Stimulated activated CD4-positive, alpha-beta T cell treated with anti-CD3 and anti-CD28 coated beads, Interleukin-12 subunit alpha, Interleukin-12 subunit beta, amount 100 ng/mL, for 48 hours (primary cell): ENCODE data around the gene GTF3C1.
"Not testable (repeated sequence)": the region's sequence is repeated elsewhere in the genome, so short reads cannot be mapped to it uniquely, and the experiment has no call there.

Experiments used
- DNase-seq, 3 donors: peaks; one replicate each; pipeline ENCODE4 v3.0.0-alpha.2; 2020; ENCODE audit warnings: low read depth in 2 of 3, low spot score in 1 of 3

Gene GTF3C1

GRCh38 chr16:27445502-27446175 lies 104.1 kb downstream of the GTF3C1 start:
- DNase-seq, result no peak

GRCh38 chr16:27444470-27444869 lies 105.2 kb downstream of the GTF3C1 start:
- no peak for DNase-seq

- no peak for DNase-seq
Measured at GRCh38 chr16:27444015-27444414, 105.7 kb downstream of the GTF3C1 start.

GRCh38 chr16:27441998-27442397 lies 107.7 kb downstream of the GTF3C1 start:
- no peak for DNase-seq

- DNase-seq, result no peak
Measured at GRCh38 chr16:27441276-27441675, 108.4 kb downstream of the GTF3C1 start.

- DNase-seq, result no peak
Measured at GRCh38 chr16:27439271-27440018, 110.3 kb downstream of the GTF3C1 start.

GRCh38 chr16:27437946-27438345 lies 111.8 kb downstream of the GTF3C1 start:
- DNase-seq, result no peak

- DNase-seq, result no peak
Measured at GRCh38 chr16:27436921-27437650, 112.6 kb downstream of the GTF3C1 start.

GRCh38 chr16:27436065-27436464 lies 113.6 kb downstream of the GTF3C1 start:
- DNase-seq, result no peak

- DNase-seq, result not testable (repeated sequence)
Measured at GRCh38 chr16:27435146-27435545, 114.6 kb downstream of the GTF3C1 start.

GRCh38 chr16:27434141-27435051 lies 115.3 kb downstream of the GTF3C1 start:
- no peak for DNase-seq

GRCh38 chr16:27433636-27434035 lies 116.1 kb downstream of the GTF3C1 start:
- no peak for DNase-seq

GRCh38 chr16:27433191-27433590 lies 116.5 kb downstream of the GTF3C1 start:
- DNase-seq, result not testable (repeated sequence)

GRCh38 chr16:27432558-27432957 lies 117.2 kb downstream of the GTF3C1 start:
- DNase-seq, result no peak

- no peak for DNase-seq
Measured at GRCh38 chr16:27431773-27432532, 117.8 kb downstream of the GTF3C1 start.

GRCh38 chr16:27430923-27431484 lies 118.7 kb downstream of the GTF3C1 start:
- DNase-seq, result no peak

GRCh38 chr16:27430512-27430911 lies 119.2 kb downstream of the GTF3C1 start:
- DNase-seq, result no peak

- DNase-seq, result no peak
Measured at GRCh38 chr16:27429981-27430441, 119.7 kb downstream of the GTF3C1 start.

GRCh38 chr16:27429330-27429871 lies 120.3 kb downstream of the GTF3C1 start:
- DNase-seq, result no peak
